ACHN (cell line): ENCODE results near the gene DLG2.

Experiments
- DNase-seq: peaks from one replicate; pipeline ENCODE4 v3.0.0-alpha.2; 2015
- in situ Hi-C: cut with HindIII; loops from 2 replicates; pipeline ENCODE4 v1.10.0; 2017; ENCODE audit warnings: low sequenced_read_pairs, low pct_ligation_motif_present, low pct_unique_long_range_greater_than_20kb

DLG2 gene

GRCh38 chr11:84091212-84091986 lies 1535.7 kb downstream of the DLG2 start:
- no peak for DNase-seq
- in situ Hi-C loops: no loop called here

GRCh38 chr11:84089072-84090057 lies 1537.8 kb downstream of the DLG2 start:
- in situ Hi-C loops: no loop called here
- DNase-seq: no peak

- DNase-seq: no peak
- in situ Hi-C loops: no loop called here
Measured at GRCh38 chr11:84071851-84072250, 1555.3 kb downstream of the DLG2 start.

- no peak for DNase-seq
- in situ Hi-C loops: no loop called here
Measured at GRCh38 chr11:84069048-84069447, 1558.1 kb downstream of the DLG2 start.

- in situ Hi-C loops: no loop called here
- DNase-seq: no peak
Measured at GRCh38 chr11:84061726-84062125, 1565.4 kb downstream of the DLG2 start.

GRCh38 chr11:84056653-84057376 lies 1570.3 kb downstream of the DLG2 start:
- no peak for DNase-seq
- in situ Hi-C loops: no loop called here

GRCh38 chr11:84045146-84045545 lies 1582.0 kb downstream of the DLG2 start:
- in situ Hi-C loops: no loop called here
- DNase-seq: no peak

- in situ Hi-C loops: no loop called here
- DNase-seq: no peak
Measured at GRCh38 chr11:84044706-84045105, 1582.4 kb downstream of the DLG2 start.

- in situ Hi-C loops: no loop called here
Measured at GRCh38 chr11:84036664-84037194, 1590.4 kb downstream of the DLG2 start.

GRCh38 chr11:84035645-84036044 lies 1591.5 kb downstream of the DLG2 start:
- in situ Hi-C loops: no loop called here
- no peak for DNase-seq

More at GRCh38 chr11:84036664-84037194, 1590.4 kb downstream of the DLG2 start:
- DNase-seq: no peak

GRCh38 chr11:84034484-84034883 lies 1592.7 kb downstream of the DLG2 start:
- in situ Hi-C loops: no loop called here
- no peak for DNase-seq

- DNase-seq: no peak
- in situ Hi-C loops: no loop called here
Measured at GRCh38 chr11:84024266-84024665, 1602.9 kb downstream of the DLG2 start.

- no peak for DNase-seq
- in situ Hi-C loops: no loop called here
Measured at GRCh38 chr11:84022695-84023094, 1604.4 kb downstream of the DLG2 start.

GRCh38 chr11:84022201-84022600 lies 1604.9 kb downstream of the DLG2 start:
- in situ Hi-C loops: no loop called here
- DNase-seq: no peak

- DNase-seq: no peak
- in situ Hi-C loops: no loop called here
Measured at GRCh38 chr11:84021291-84021690, 1605.9 kb downstream of the DLG2 start.

GRCh38 chr11:84019571-84020194 lies 1607.5 kb downstream of the DLG2 start:
- in situ Hi-C loops: no loop called here

GRCh38 chr11:84014539-84014938 lies 1612.6 kb downstream of the DLG2 start:
- in situ Hi-C loops: no loop called here
- no peak for DNase-seq

More at GRCh38 chr11:84019571-84020194, 1607.5 kb downstream of the DLG2 start:
- DNase-seq: peak; percentile 12

GRCh38 chr11:84012171-84012826 lies 1614.8 kb downstream of the DLG2 start:
- DNase-seq: no peak
- in situ Hi-C loops: no loop called here
